H1 (cell line): ENCODE results near the gene C2orf81. TPM values are rescaled to one million over a fixed set of nuclear protein-coding genes. Genes with fewer than 3 reads are reported as not detected.

Experiments
- ATF3 ChIP-seq: IDR thresholded peaks from 2 replicates; pipeline ENCODE4 v1.6.1; 2011; ENCODE audit warnings: low read depth, mild to moderate bottlenecking, low read length; ENCODE audit not compliant: insufficient read depth
- CBX5 ChIP-seq: fragments of 300-800, 300-1000 bp; sonication (generic); IDR thresholded peaks from 2 replicates; pipeline ENCODE4 v1.7.1; 2016; ENCODE audit warnings: antibody characterized with exemption, low read length, low read depth
- CHD7 ChIP-seq: fragments of 300-600 bp; sonication (generic); IDR thresholded peaks from 2 replicates; pipeline ENCODE4 v1.7.1; 2012; ENCODE audit warnings: low read length, moderate library complexity, mild to moderate bottlenecking, inconsistent platforms; ENCODE audit not compliant: insufficient replicate concordance
- GTF2F1 ChIP-seq: IDR thresholded peaks from 2 replicates; pipeline ENCODE4 v1.6.1; 2012; ENCODE audit warnings: low read depth, low read length, improper control_type of control experiment, borderline replicate concordance
- HDAC6 ChIP-seq: IDR thresholded peaks from one replicate; pipeline ENCODE4 v1.7.1; 2012; ENCODE audit warnings: low read depth, mild to moderate bottlenecking, inconsistent platforms, low read length, moderate library complexity
- JUN ChIP-seq: IDR thresholded peaks from 2 replicates; pipeline ENCODE4 v1.6.1; 2011; ENCODE audit warnings: low read depth, mild to moderate bottlenecking, improper control_type of control experiment, low read length
- PHF8 ChIP-seq: fragments of 200-600 bp; sonication (generic); conservative IDR thresholded peaks from 2 replicates; pipeline ENCODE4 v1.7.1; 2012; ENCODE audit warnings: low read depth, mild to moderate bottlenecking, inconsistent platforms, low read length, moderate library complexity
- TAF1 ChIP-seq: IDR thresholded peaks from 2 replicates; pipeline ENCODE4 v1.6.1; 2011; ENCODE audit warnings: mild to moderate bottlenecking, low read depth, low read length
- TBP ChIP-seq: IDR thresholded peaks from 2 replicates; pipeline ENCODE4 v1.6.1; 2011; ENCODE audit warnings: low read depth, low read length, improper control_type of control experiment
- polyA plus RNA-seq, 7 experiments: library from polyadenylated mRNA; depleted of rRNA in 3 of 7; stranded (reverse) in 5 of 7; unstranded in 2 of 7; fragments of >200 nt in 5 of 7; fragments of 200-250 nt in 2 of 7; gene quantifications; 1 replicate in 5 of 7; 2 replicates in 1 of 7; 4 replicates in 1 of 7; pipeline versions ENCODE4 v1.2.1 to v1.2.3, GENCODE V29; 2011 to 2013; ENCODE audit warnings: missing spikeins in 2 of 7, mixed read lengths in 2 of 7
- total RNA-seq: library from RNA; stranded (reverse); fragmentation: NEBNext Ultra II Directional; extraction: Animal tissue kit (Norgen Biotek cat#: 25700); gene quantifications from 2 replicates; pipeline ENCODE4 v1.2.1, GENCODE V29; 2021

The C2orf81 gene
- total and polyA plus RNA-seq, 2 of the 8 experiments (the other 6 are each of a cell fraction or from before 2014, with no cell fraction given): 1.6 to 3.3 TPM

- no peak for TF ChIP-seq CHD7
- TF ChIP-seq TBP: peak; percentile 78
- no peak for TF ChIP-seq HDAC6
- no peak for TF ChIP-seq CBX5
- peak; percentile 93 for TF ChIP-seq TAF1
- TF ChIP-seq GTF2F1: 0 out of 2 replicates have a peak, but pooled peaks have one; percentile 54
- TF ChIP-seq PHF8: peak; percentile 65
- no peak for TF ChIP-seq JUN
- TF ChIP-seq ATF3: no peak
Measured at GRCh38 chr2:74421221-74421870, at the start of gene C2orf81, which contains the start of gene WDR54 (continued).
